Measurements from ENCODE around the gene PIP4K2C.

PIP4K2C gene

GRCh38 chr12:57593187-57593586, 2.2 kb downstream of the PIP4K2C start:
- Histone ChIP-seq H3K9me3 (replicated peaks; ENCODE audit: insufficient read depth, low read length) (no peaks in the 10 kb centered on the region), H3K4me3 (ENCODE audit: low read length) (no peak overlapping the region), H3K9me2 (replicated peaks; ENCODE audit: insufficient read depth, low read length) (no peaks in the 10 kb centered on the region), H3K4me2 (ENCODE audit: low read depth, low read length) (no peak overlapping the region), H3K9ac (ENCODE audit: low read length) (no peak overlapping the region), H3K27ac (ENCODE audit: low read length) (no peak overlapping the region), H3K79me2 (ENCODE audit: low read length) (peaks cover 23% of the 10 kb centered on the region), H3K4me1 (ENCODE audit: low read length) (peaks cover 14% of the 10 kb centered on the region; the same call in 1 of the 2 replicates), H3K27me3 (replicated peaks; ENCODE audit: insufficient read depth, low read length) (peaks cover 4% of the 10 kb centered on the region; the same call in 1 of the 2 replicates), H3F3A (ENCODE audit: insufficient read depth, low read length) (0 out of 2 replicates have a peak, but pooled peaks cover 3% of the 10 kb centered on the region), H4K20me1 (ENCODE audit: insufficient read depth, low read length) (no peaks in the 10 kb centered on the region), H3K36me3 (replicated peaks; ENCODE audit: insufficient read depth, low read length) (no peaks in the 10 kb centered on the region), H2AFZ (ENCODE audit: low read length) (no peak overlapping the region)
- TF ChIP-seq, protein P1, sequence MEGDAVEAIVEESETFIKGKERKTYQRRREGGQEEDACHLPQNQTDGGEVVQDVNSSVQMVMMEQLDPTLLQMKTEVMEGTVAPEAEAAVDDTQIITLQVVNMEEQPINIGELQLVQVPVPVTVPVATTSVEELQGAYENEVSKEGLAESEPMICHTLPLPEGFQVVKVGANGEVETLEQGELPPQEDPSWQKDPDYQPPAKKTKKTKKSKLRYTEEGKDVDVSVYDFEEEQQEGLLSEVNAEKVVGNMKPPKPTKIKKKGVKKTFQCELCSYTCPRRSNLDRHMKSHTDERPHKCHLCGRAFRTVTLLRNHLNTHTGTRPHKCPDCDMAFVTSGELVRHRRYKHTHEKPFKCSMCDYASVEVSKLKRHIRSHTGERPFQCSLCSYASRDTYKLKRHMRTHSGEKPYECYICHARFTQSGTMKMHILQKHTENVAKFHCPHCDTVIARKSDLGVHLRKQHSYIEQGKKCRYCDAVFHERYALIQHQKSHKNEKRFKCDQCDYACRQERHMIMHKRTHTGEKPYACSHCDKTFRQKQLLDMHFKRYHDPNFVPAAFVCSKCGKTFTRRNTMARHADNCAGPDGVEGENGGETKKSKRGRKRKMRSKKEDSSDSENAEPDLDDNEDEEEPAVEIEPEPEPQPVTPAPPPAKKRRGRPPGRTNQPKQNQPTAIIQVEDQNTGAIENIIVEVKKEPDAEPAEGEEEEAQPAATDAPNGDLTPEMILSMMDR (IDR thresholded peaks at IDR 0.05; ENCODE audit: low read length), result no peak
- TF ChIP-seq EZH2phosphoT487 (IDR thresholded peaks at IDR 0.05; ENCODE audit: low read length), result no peak
- no peak for DNase-seq

DNA sequence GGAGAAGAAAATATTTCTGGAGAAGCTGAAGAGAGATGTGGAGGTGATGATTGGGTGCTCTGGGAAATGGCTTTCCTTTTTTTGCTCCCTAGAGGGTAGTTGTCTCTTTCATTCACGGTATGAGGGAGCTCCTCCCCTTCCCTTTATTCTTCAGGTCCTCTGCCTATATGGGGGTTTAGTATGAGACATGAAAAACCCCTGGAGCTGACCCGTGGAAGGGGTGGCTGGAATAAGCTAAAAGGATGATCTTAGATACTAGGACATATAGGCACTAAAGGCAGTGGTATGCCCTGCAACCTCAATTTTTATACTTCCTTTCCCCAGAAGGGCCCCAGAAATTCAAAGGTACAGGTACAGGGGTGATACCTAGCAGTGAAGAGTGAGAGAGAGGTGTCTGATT, 9.4 kb downstream of the PIP4K2C start:
- H4K20me1 ChIP-seq (ENCODE audit: insufficient read depth, low read length), result no peaks in the 10 kb centered on the region
- no peak overlapping the region for H2AFZ ChIP-seq (ENCODE audit: low read length)
- H3K9me2 ChIP-seq (replicated peaks; ENCODE audit: insufficient read depth, low read length), result no peaks in the 10 kb centered on the region
- H3K9ac ChIP-seq (ENCODE audit: low read length), result no peak overlapping the region
- peaks cover 6% of the 10 kb centered on the region; the same call in 1 of the 2 replicates for H3K4me1 ChIP-seq (ENCODE audit: low read length)
- no peaks in the 10 kb centered on the region for H3K27me3 ChIP-seq (replicated peaks; ENCODE audit: insufficient read depth, low read length)
- DNase-seq, result no peak
- H3K79me2 ChIP-seq (ENCODE audit: low read length), result no peaks in the 10 kb centered on the region
- no peak overlapping the region for H3K4me3 ChIP-seq (ENCODE audit: low read length)
- TF ChIP-seq, protein P1 (IDR thresholded peaks at IDR 0.05; ENCODE audit: low read length), result no peak
- TF ChIP-seq EZH2 (optimal IDR thresholded peaks at IDR 0.05; ENCODE audit: low read depth, low read length) (no peak), EZH2phosphoT487 (IDR thresholded peaks at IDR 0.05; ENCODE audit: low read length) (no peak)
- H3K9me3 ChIP-seq (replicated peaks; ENCODE audit: insufficient read depth, low read length), result no peaks in the 10 kb centered on the region
- H3K36me3 ChIP-seq (replicated peaks; ENCODE audit: insufficient read depth, low read length), result no peaks in the 10 kb centered on the region
- no peak overlapping the region for H3K4me2 ChIP-seq (ENCODE audit: low read depth, low read length)
- no peaks in the 10 kb centered on the region for H3F3A ChIP-seq (ENCODE audit: insufficient read depth, low read length)
- no peak overlapping the region for H3K27ac ChIP-seq (ENCODE audit: low read length)

GRCh38 chr12:57602544-57602943, 11.6 kb downstream of the PIP4K2C start:
- no peak overlapping the region for H3K4me3 ChIP-seq (ENCODE audit: low read length)

More at GRCh38 chr12:57602544-57602943, 11.6 kb downstream of the PIP4K2C start:
- no peak overlapping the region for H3K27ac ChIP-seq (ENCODE audit: low read length)
- no peak overlapping the region for H3K9ac ChIP-seq (ENCODE audit: low read length)
- H3K79me2 ChIP-seq (ENCODE audit: low read length), result no peaks in the 10 kb centered on the region
- no peaks in the 10 kb centered on the region for H3K27me3 ChIP-seq (replicated peaks; ENCODE audit: insufficient read depth, low read length)
- no peaks in the 10 kb centered on the region for H3F3A ChIP-seq (ENCODE audit: insufficient read depth, low read length)
- H3K4me2 ChIP-seq (ENCODE audit: low read depth, low read length), result no peak overlapping the region
- H2AFZ ChIP-seq (ENCODE audit: low read length), result no peak overlapping the region
- TF ChIP-seq EZH2phosphoT487 (IDR thresholded peaks at IDR 0.05; ENCODE audit: low read length) (no peak), EZH2 (optimal IDR thresholded peaks at IDR 0.05; ENCODE audit: low read depth, low read length) (no peak)
- TF ChIP-seq, protein P1 (IDR thresholded peaks at IDR 0.05; ENCODE audit: low read length), result no peak
- no peaks in the 10 kb centered on the region for H3K9me3 ChIP-seq (replicated peaks; ENCODE audit: insufficient read depth, low read length)
- DNase-seq, result no peak
- H3K9me2 ChIP-seq (replicated peaks; ENCODE audit: insufficient read depth, low read length), result no peaks in the 10 kb centered on the region
- peaks cover 6% of the 10 kb centered on the region; the same call in 1 of the 2 replicates for H3K4me1 ChIP-seq (ENCODE audit: low read length)
- H4K20me1 ChIP-seq (ENCODE audit: insufficient read depth, low read length), result no peaks in the 10 kb centered on the region
- no peaks in the 10 kb centered on the region for H3K36me3 ChIP-seq (replicated peaks; ENCODE audit: insufficient read depth, low read length)

Data from MM.1S (cell line).